ENCODE data around the gene TEPSIN.

GRCh38 chr17:81198826-81199481, 39.9 kb downstream of the TEPSIN start:
- TF ChIP-seq MLXIP (CRISPR knock-in tag; IDR thresholded peaks at IDR 0.05; ENCODE audit: borderline replicate concordance) (no peak), CTCF (CRISPR knock-in tag; IDR thresholded peaks at IDR 0.05) (no peak), HINFP (CRISPR knock-in tag; IDR thresholded peaks at IDR 0.05; ENCODE audit: low read depth) (no peak), ZNF644 (CRISPR knock-in tag; IDR thresholded peaks at IDR 0.05; ENCODE audit: low read depth) (no peak), JUNB (CRISPR knock-in tag; IDR thresholded peaks at IDR 0.05; ENCODE audit: borderline replicate concordance) (no peak), STAT6 (CRISPR knock-in tag; IDR thresholded peaks at IDR 0.05; ENCODE audit: borderline replicate concordance) (no peak), REST (IDR thresholded peaks at IDR 0.05; ENCODE audit: borderline replicate concordance in 1 of 2, low read depth in 1 of 2, low read length in 2 of 2) (no peak), ZNF883 (CRISPR knock-in tag; IDR thresholded peaks at IDR 0.05; ENCODE audit: not compliant biosample characterization) (no peak)
